Epidermal melanocyte (primary cell): ENCODE results near the gene THSD7A.

Experiments
- DNase-seq: peaks from one replicate; pipeline ENCODE4 v3.0.0; 2011; ENCODE audit warnings: low spot score; ENCODE audit not compliant: insufficient read length

Gene THSD7A

DNA sequence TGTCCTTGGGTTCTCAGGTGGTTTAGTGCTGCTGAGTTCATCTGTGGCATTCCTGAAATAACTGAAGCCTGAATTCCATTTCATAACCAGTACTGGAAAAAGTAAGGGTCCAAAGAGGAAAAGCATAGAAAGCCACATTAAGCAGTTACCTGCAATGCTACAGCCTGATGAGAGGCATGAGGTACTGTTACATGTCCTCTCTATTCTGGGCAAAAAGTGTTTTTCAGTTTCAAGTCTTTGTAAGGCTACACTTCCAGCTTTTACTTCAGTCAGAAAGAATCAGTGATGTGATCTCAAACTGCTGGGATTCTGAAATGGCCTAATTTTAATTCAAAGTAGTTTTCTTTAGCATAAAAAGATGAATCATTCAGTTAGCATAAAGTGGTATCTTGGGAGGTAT, 488.9 kb downstream of the THSD7A start:
- no peak for DNase-seq

DNA sequence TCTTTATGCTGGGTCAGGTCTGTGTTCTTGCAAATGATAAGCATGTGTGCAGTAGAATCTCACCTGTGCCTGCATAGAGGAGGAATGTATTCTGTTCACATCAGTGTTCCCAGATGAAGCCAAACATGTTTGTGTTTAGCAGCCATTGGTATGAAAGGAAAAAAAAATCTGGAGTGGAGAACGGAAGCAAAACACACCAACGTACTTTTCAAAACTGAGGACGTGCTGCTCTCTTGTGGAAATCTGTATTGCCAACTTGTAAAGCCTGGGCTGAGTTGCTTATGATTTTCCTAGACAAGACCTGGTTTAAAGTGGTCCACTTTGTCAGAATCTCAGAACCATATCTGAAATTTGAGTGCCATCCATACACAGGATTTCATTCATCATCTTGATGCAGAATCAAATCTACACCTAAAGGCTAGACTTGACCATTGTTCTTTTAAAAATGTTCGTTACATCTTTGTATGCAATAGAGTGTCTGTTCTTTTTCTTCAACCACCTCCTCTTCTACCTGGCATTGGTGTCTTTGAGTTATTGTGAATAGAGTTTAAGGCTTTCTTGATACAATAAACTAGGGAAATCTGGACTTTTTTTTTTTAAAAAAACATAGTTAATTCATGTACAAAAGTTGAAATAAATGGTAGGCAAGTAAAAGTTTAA, 490.6 kb downstream of the THSD7A start:
- no peak for DNase-seq

DNA sequence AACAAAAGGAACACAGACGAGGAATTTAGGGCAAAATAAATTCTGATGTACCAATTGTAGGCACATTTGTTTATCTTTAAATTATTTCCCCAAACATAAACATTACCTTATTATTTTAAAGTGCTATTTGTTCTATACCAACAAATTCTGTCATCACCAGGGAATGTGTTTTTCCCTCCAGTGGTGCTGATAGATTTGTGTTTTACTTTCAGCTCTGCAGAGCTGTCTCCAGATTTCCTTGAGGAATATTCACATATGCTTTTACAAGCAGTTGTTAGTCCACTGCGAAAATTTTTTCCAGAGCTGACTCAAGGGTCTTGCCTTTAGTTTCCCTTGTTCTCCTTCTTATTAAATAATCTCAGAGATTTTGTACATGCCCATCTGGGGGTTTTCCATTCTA, 495.6 kb downstream of the THSD7A start:
- DNase-seq: no peak

DNA sequence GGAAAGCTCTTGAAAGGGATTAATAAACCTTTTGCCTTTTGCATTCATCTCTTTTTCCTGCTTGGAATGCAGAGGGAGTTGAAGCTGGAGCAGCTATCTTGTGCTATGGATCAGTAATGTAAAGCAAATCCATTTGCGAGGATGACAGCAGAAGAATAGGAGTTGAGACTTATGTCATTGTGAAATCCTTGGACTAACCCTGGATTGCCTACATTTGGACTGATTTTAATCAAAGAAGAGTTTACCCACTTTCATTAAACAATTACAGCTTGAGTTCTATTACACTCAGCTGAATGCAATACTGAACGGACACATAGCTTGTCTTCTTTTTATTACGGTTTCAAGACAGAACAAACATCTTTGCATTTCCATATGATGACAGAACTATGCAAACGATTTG, 496.1 kb downstream of the THSD7A start:
- no peak for DNase-seq

DNA sequence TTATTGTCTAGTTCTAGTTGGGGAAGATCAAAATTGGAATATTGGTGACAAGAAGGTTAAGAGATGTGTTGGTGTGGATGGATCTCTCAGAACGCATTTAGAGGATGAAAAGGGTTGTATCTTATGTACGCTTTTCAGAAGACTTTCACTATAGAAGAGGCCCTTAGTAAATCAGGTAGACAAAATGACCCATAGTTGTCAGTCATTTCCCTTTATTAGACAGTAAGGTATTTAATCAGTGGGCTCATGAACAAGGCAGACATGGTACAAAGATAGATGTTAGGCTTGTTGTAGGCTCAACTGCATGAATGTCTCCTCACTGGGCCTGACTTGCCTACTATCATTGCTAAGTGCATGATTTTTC, 499.2 kb downstream of the THSD7A start:
- no peak for DNase-seq

DNA sequence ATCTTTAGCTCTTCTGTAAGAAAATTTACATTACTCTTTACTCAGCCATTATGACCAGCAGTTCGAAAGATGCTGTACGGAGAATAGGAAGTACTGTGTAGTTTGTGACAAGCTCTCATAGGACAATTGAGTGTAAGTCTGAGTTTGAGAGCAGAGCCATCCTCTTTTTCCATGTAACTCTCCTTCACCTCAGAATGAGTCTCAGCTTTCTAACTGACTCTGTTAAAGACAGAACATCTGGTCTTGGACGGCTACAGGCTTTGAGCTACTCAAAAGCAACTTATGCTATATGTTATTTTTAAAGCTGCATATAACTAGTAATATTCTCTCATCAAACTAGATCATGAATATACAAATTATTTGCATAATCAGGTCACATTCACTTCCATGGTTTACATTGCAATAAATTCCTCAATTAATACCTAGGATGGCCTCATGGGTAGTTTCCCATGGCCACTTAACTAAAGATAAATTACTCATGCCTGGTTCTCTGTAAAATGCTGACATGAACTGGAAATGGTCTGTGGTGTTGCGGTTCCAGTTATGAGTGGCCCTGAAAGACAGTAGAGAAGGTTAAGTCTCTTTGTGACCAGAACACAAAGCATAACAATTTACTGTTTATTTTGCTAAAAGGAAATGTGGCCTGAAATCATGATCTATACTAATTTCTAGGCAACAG, 499.7 kb downstream of the THSD7A start:
- no peak for DNase-seq

DNA sequence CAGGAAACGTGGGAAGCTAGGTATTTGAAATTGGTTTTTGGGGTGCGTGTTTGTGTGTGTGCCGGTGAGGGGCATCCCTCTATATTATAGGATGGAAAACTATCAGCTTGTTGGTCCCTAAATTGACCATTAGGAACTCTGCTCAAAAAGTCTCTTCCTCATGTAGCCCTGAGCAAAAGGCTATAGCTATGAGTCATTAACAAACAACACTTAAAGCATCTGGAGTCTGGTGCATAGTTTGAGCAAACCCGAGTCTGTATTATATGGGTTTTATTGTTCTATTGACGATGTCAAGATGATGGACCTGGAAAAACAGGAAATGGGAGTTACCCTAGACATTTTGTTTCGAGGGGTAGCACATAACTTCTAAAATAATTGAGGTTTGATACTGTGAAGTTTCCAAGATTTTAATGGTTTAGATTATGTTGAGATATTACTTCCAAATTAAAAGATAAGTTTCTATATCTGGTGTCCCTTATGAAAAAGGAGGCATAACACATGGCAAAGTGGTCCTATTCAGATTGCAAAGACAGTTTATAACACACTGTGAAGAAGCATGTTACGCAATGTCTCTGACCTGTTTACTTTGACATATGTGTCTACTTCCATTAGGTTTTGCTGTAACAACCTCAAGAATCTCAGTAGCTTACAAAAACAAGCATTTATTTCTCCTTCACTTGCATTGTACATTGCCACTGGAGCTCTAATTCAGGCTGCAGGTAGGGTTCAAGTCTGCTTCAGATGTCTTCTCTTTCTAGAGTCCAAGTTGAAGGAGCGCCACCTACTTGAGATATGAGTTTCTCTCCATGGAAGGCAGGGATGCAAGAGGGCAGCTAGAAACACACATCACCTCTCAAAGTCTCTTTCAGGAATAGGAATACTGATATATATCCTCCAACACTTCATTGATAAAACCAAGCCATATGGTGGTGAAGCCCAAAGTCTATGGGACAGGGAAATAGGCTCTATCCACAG, 500.6 kb downstream of the THSD7A start:
- no peak for DNase-seq

DNA sequence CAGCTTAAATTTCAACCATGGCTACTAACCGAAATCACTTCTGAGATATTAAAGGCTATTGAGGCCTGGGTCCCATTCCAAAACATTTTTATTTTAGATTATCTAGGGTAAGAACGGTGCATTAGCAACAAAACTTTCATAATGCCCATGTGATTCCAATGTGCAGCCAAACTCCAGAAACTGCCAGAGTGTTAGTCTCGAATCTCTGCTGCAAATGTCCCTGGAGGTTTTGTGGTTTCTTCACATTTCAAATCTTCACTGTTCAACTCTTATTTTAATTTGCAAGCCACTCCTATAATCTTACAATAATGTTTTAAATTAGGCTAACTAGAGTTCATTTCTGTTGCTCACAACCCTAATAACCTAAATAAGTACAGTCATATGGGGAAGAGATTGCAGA, 501.3 kb downstream of the THSD7A start:
- no peak for DNase-seq

DNA sequence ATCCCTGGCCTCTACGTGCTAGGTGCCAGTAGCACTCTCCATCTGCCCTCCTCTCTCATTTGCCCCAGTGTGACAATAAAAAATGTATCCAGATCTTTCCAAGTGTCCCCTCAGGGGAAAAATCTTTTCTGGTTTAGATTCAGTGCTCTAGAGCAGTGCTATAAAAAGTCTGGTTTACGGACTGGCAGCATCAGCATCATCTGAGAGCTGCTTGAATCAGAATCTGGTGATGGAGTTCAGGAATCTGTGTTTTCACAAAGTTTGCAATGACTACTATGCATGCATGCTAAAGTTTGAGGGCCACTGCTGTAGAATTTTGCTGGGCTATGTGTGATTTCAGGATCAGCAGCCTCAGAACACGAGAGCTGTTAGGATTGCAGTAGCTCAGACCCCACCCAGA, 501.8 kb downstream of the THSD7A start:
- no peak for DNase-seq

DNA sequence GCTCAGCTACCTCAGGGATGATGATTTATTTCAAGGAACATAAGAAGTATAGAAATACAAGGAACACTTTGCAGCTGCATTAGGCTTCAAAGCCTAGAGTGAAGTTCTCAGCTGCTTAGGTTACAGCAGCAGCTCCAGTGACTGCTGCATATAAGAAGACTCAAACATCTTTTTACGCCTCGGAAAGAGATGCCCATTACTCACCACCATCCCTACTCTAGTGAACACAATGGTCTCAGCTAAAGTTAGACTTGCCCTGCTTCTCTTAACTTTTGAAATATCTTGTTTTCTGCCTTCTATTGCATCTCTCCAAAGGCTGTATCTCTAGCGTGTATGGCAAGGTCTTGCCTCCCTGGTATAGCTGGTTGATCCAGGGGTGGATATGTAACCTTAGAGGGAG, 502.4 kb downstream of the THSD7A start:
- no peak for DNase-seq

DNA sequence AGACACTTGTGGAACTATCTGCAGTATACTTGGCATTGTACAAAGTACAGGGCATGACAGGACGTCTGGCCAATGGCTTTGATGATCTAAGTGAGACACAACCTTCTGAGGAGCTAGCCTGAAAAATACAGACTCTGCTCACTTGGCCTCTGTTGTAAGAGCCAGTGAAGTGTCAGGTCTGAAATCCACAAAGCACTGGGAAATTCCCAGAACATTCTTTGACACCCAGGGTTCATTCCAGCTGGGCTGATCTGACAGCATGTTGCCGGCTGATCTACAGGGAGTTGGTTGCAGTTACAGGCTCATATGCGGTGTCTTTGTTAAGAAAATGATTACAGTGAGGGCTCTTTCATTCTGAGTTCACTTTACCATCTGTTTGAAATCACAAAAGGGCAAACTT, 503.7 kb downstream of the THSD7A start:
- no peak for DNase-seq

DNA sequence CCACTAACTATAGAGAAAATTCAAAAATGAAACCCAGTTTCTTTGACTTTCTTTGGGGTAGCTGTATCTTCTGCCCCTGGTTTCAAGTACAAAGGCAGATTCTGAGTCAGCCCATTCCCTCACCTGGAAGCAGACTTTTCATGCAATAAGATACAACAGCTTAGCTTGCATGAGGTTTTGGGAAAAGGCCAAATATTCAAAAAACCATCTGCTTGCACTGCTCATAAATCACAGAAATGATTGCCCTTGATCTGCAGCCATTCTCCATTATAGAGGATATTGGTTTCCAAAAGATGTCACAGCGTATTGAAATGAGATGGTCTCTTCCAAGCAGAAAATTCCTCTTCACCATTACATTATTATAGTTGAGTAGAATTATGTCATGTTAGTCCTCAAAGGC, 504.4 kb downstream of the THSD7A start:
- DNase-seq: no peak
